ENCODE measurements around the gene STH. TPM values are rescaled to one million over a fixed set of nuclear protein-coding genes. Genes with fewer than 3 reads are reported as not detected.

The STH gene
- total and polyA plus RNA-seq, 2 of the 4 experiments (the other 2 are of a cell fraction), result not detected

DNA sequence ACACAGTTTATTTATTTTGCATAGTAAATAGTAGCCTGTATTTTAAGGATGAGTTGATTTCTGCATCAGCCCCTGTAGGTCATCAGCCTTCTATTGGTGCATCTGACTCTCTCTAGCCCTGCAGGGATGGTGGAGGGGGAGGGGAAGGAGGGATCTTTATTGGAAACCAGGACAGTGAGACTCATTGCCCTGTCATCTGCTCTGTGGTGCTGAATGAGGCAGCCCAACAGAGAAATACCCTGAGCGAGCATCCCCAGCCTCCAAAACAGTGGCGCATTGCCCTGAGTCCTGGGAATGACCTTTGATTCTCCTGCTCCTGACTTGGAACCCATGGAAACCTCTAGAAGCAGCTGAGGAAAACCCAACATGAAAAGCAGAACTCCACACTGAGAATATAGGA is 45.5 kb upstream of the STH start:
- no TSS peak for BruUV-seq (replicated peaks)
- in situ Hi-C loops (cut with MboI; ENCODE audit: low sequenced_read_pairs), result no loop called here
- POLR2A ChIA-PET (ENCODE audit: unreplicated experiment), result no interaction called here

More for the DNA sequence above, 45.5 kb upstream of the STH start:
- Histone ChIP-seq H3K9me3 (ENCODE audit: control insufficient read depth, insufficient read depth, low read length) (no peaks in the 10 kb centered on the region), H2BK15ac (ENCODE audit: low read depth, low read length) (no peak overlapping the region), H3K9ac (ENCODE audit: low read depth, low read length) (no peak overlapping the region), H2AK9ac (replicated peaks; ENCODE audit: low read depth, low read length, poor library complexity) (no peak overlapping the region), H4K20me1 (ENCODE audit: insufficient read depth, low read length) (no peaks in the 10 kb centered on the region), H3K36me3 (ENCODE audit: control insufficient read depth, insufficient read depth, low read length) (no peaks in the 10 kb centered on the region), H3K79me1 (ENCODE audit: low read depth in 1 of 2, low read length in 2 of 2) (no peaks in the 10 kb centered on the region), H4K5ac (ENCODE audit: low read depth, low read length) (no peak overlapping the region), H2BK5ac (ENCODE audit: low read depth, low read length, poor library complexity, severe bottlenecking) (no peak overlapping the region), H3K27ac (ENCODE audit: insufficient read depth, low read length) (no peak overlapping the region), H2AFZ (replicated peaks; ENCODE audit: low read length, poor library complexity) (no peak overlapping the region), H3K4me3 (ENCODE audit: insufficient read depth, low read depth, low read length) (no peak overlapping the region), H2BK120ac (ENCODE audit: low read depth, low read length) (no peak overlapping the region), H4K8ac (ENCODE audit: low read depth in 2 of 2, low read length in 2 of 2) (no peak overlapping the region), H4K91ac (ENCODE audit: insufficient read depth, low read depth, low read length) (no peak overlapping the region), H3K4me1 (ENCODE audit: control insufficient read depth, insufficient read depth, low read length) (no peaks in the 10 kb centered on the region), H2BK20ac (ENCODE audit: low read depth, low read length) (no peak overlapping the region), H3K4me2 (ENCODE audit: low read depth, low read length) (no peak overlapping the region), H3K27me3 (ENCODE audit: control insufficient read depth, insufficient read depth, low read length) (peaks cover 42% of the 10 kb centered on the region), H3K18ac (ENCODE audit: low read depth, low read length) (no peak overlapping the region), H3K23ac (ENCODE audit: low read depth, low read length) (no peak overlapping the region), H3K14ac (replicated peaks; ENCODE audit: low read depth, low read length) (no peak overlapping the region), H3K56ac (ENCODE audit: extremely low read depth, insufficient read depth, low read length) (no peak overlapping the region), H3K9me1 (ENCODE audit: insufficient read depth, low read length) (no peaks in the 10 kb centered on the region), H2AK5ac (ENCODE audit: low read depth, low read length) (no peak overlapping the region), H3K4ac (ENCODE audit: low read depth, low read length) (no peak overlapping the region)
- DNase-seq (no peak), ATAC-seq (ENCODE audit: low read depth) (no peak)
- WGBS, 2 experiments (ENCODE audit: extremely low coverage in 2 of 2, insufficient read length in 1 of 2), result no CpG with 5 or more reads among the region's 2 CpGs
- CTCF ChIA-PET, result no interaction called here
- no peak for TF ChIP-seq CEBPB (IDR thresholded peaks at IDR 0.05; ENCODE audit: low read depth, low read length)
- TF ChIP-seq MXI1 (IDR thresholded peaks at IDR 0.05; ENCODE audit: borderline replicate concordance, low read depth, low read length), result no peak
- no peak for TF ChIP-seq BHLHE40 (IDR thresholded peaks at IDR 0.05; ENCODE audit: low read depth, low read length)
- TF ChIP-seq NFE2L2 (IDR thresholded peaks at IDR 0.05; ENCODE audit: low read depth, low read length), result no peak
- no peak for TF ChIP-seq MAFK (IDR thresholded peaks at IDR 0.05; ENCODE audit: low read depth, low read length)
- no peak for TF ChIP-seq RAD21 (IDR thresholded peaks at IDR 0.05; ENCODE audit: low read length)
- TF ChIP-seq RCOR1 (IDR thresholded peaks at IDR 0.05; ENCODE audit: insufficient replicate concordance, low read length), result no peak
- TF ChIP-seq USF2 (IDR thresholded peaks at IDR 0.05; ENCODE audit: low read depth, low read length), result no peak
- TF ChIP-seq, protein P1, sequence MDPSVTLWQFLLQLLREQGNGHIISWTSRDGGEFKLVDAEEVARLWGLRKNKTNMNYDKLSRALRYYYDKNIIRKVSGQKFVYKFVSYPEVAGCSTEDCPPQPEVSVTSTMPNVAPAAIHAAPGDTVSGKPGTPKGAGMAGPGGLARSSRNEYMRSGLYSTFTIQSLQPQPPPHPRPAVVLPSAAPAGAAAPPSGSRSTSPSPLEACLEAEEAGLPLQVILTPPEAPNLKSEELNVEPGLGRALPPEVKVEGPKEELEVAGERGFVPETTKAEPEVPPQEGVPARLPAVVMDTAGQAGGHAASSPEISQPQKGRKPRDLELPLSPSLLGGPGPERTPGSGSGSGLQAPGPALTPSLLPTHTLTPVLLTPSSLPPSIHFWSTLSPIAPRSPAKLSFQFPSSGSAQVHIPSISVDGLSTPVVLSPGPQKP (IDR thresholded peaks at IDR 0.05; ENCODE audit: borderline replicate concordance, low read depth, low read length), result no peak
- no peak for TF ChIP-seq CHD1 (IDR thresholded peaks at IDR 0.05; ENCODE audit: low read depth, low read length)
- no peak for TF ChIP-seq FOS (IDR thresholded peaks at IDR 0.05; ENCODE audit: low read depth, low read length)
- TF ChIP-seq POLR2A (IDR thresholded peaks at IDR 0.05; ENCODE audit: low read depth, low read length), result no peak
- TF ChIP-seq MAZ (IDR thresholded peaks at IDR 0.05; ENCODE audit: borderline replicate concordance, low read depth, low read length), result no peak
- no peak for TF ChIP-seq SMC3 (IDR thresholded peaks at IDR 0.05; ENCODE audit: low read depth, low read length)
- TF ChIP-seq RFX5 (IDR thresholded peaks at IDR 0.05; ENCODE audit: low read depth, low read length), result no peak
- TF ChIP-seq CTCF (conservative IDR thresholded peaks at IDR 0.05; ENCODE audit: low read depth, low read length), result no peak
- intact Hi-C loops (cut with micrococcal nuclease), result no loop called here
- dilution Hi-C loops (cut with HindIII; ENCODE audit: low sequenced_read_pairs, unreplicated experiment), result no loop called here

All from IMR-90 (cell line).